ENCODE results near the gene LIN28B.

Gene LIN28B

GRCh38 chr6:105066233-105066632, 109.3 kb downstream of the LIN28B start:
- H3K27ac ChIP-seq (replicated peaks) = no peak overlapping the region
- no peak for DNase-seq (ENCODE audit: low read depth in 1 of 2, low spot score in 1 of 2)
- TF ChIP-seq GABPA (IDR thresholded peaks at IDR 0.05; ENCODE audit: low read depth) (no peak), REST (IDR thresholded peaks at IDR 0.05; ENCODE audit: insufficient replicate concordance, low read depth) (no peak), SPI1 (IDR thresholded peaks at IDR 0.05; ENCODE audit: borderline replicate concordance, low read depth) (no peak), POLR2AphosphoS5 (IDR thresholded peaks at IDR 0.05; ENCODE audit: low read depth) (no peak)
- TF ChIP-seq, protein P1, sequence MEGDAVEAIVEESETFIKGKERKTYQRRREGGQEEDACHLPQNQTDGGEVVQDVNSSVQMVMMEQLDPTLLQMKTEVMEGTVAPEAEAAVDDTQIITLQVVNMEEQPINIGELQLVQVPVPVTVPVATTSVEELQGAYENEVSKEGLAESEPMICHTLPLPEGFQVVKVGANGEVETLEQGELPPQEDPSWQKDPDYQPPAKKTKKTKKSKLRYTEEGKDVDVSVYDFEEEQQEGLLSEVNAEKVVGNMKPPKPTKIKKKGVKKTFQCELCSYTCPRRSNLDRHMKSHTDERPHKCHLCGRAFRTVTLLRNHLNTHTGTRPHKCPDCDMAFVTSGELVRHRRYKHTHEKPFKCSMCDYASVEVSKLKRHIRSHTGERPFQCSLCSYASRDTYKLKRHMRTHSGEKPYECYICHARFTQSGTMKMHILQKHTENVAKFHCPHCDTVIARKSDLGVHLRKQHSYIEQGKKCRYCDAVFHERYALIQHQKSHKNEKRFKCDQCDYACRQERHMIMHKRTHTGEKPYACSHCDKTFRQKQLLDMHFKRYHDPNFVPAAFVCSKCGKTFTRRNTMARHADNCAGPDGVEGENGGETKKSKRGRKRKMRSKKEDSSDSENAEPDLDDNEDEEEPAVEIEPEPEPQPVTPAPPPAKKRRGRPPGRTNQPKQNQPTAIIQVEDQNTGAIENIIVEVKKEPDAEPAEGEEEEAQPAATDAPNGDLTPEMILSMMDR (IDR thresholded peaks at IDR 0.05; ENCODE audit: insufficient read depth, low read length) = no peak
- H3K4me3 ChIP-seq (replicated peaks; ENCODE audit: insufficient read depth, low read length) = no peak overlapping the region
- peaks cover 12% of the 10 kb centered on the region for H3K27me3 ChIP-seq (ENCODE audit: insufficient read depth, poor library complexity, severe bottlenecking)

DNA sequence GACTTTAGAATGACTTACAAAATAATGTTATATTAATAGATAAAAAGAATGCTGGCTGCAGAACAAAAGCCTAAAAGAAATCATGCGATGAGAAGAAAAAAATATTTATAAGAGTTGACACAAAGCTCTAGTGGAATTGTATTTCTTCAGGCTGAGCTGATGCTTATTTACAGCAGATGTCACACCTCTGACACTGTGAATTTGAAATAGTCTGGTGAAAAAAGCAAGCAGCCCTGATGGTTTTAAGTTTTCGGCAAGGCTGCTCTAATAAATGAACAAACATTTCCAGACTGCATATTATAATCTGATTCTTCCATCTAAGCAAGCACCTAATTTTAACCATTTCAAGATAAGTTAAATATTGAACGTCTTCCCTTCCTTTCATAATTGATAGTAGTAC, 109.9 kb downstream of the LIN28B start:
- Histone ChIP-seq H3K27me3 (ENCODE audit: insufficient read depth, poor library complexity, severe bottlenecking) (peaks cover 15% of the 10 kb centered on the region), H3K4me3 (replicated peaks; ENCODE audit: insufficient read depth, low read length) (no peak overlapping the region), H3K27ac (replicated peaks) (no peak overlapping the region)
- no peak for TF ChIP-seq GABPA (IDR thresholded peaks at IDR 0.05; ENCODE audit: low read depth)
- TF ChIP-seq POLR2AphosphoS5 (IDR thresholded peaks at IDR 0.05; ENCODE audit: low read depth) = no peak
- TF ChIP-seq, protein P1 (IDR thresholded peaks at IDR 0.05; ENCODE audit: insufficient read depth, low read length) = no peak
- TF ChIP-seq REST (IDR thresholded peaks at IDR 0.05; ENCODE audit: insufficient replicate concordance, low read depth) = no peak
- no peak for TF ChIP-seq SPI1 (IDR thresholded peaks at IDR 0.05; ENCODE audit: borderline replicate concordance, low read depth)
- no peak for DNase-seq (ENCODE audit: low read depth in 1 of 2, low spot score in 1 of 2)

- Histone ChIP-seq H3K27me3 (ENCODE audit: insufficient read depth, poor library complexity, severe bottlenecking) (peaks cover 15% of the 10 kb centered on the region), H3K4me3 (replicated peaks; ENCODE audit: insufficient read depth, low read length) (no peak overlapping the region), H3K27ac (replicated peaks) (no peak overlapping the region)
- TF ChIP-seq GABPA (IDR thresholded peaks at IDR 0.05; ENCODE audit: low read depth) (no peak), POLR2AphosphoS5 (IDR thresholded peaks at IDR 0.05; ENCODE audit: low read depth) (no peak), SPI1 (IDR thresholded peaks at IDR 0.05; ENCODE audit: borderline replicate concordance, low read depth) (no peak), REST (IDR thresholded peaks at IDR 0.05; ENCODE audit: insufficient replicate concordance, low read depth) (no peak)
- TF ChIP-seq, protein P1 (IDR thresholded peaks at IDR 0.05; ENCODE audit: insufficient read depth, low read length) = no peak
- no peak for DNase-seq (ENCODE audit: low read depth in 1 of 2, low spot score in 1 of 2)
These were observed 110.4 kb downstream of the LIN28B start for GRCh38 chr6:105067329-105067728.
